Measurements from ENCODE around the gene CENPX.
"Not testable (repeated sequence)": the region's sequence is repeated elsewhere in the genome, so short reads cannot be mapped to it uniquely, and the experiment has no call there.

The CENPX gene

GRCh38 chr17:82038796-82039409 is 16.2 kb upstream of the CENPX start:
- DNase-seq: not testable (repeated sequence)

- no peak for DNase-seq
Measured at GRCh38 chr17:82037889-82038195, 15.2 kb upstream of the CENPX start.

- DNase-seq: peak; percentile 96
Measured at GRCh38 chr17:82037092-82037888, 14.6 kb upstream of the CENPX start, which contains the start of gene DCXR. Gene DCXR, minus strand, starts transcription at chr17:82037697. Its CDS starts 15 bp downstream, at chr17:82037682.

GRCh38 chr17:82036634-82037091 is 14.0 kb upstream of the CENPX start:
- no peak for DNase-seq

- no peak for DNase-seq
Measured at GRCh38 chr17:82035956-82036633, 13.4 kb upstream of the CENPX start.

GRCh38 chr17:82035488-82035887 is 12.8 kb upstream of the CENPX start:
- no peak for DNase-seq

- DNase-seq: no peak
Measured at GRCh38 chr17:82034371-82035011, 11.8 kb upstream of the CENPX start.

- no peak for DNase-seq
Measured at GRCh38 chr17:82033359-82034085, 10.8 kb upstream of the CENPX start.

GRCh38 chr17:82031885-82032627 is 9.4 kb upstream of the CENPX start:
- DNase-seq: no peak

- DNase-seq: no peak
Measured at GRCh38 chr17:82031303-82031884, 8.7 kb upstream of the CENPX start, which contains the start of gene RAC3. Gene RAC3, plus strand, starts transcription at chr17:82031678. Its CDS starts 84 bp downstream, at chr17:82031762.

GRCh38 chr17:82030470-82031302 is 8.0 kb upstream of the CENPX start:
- DNase-seq: no peak

- DNase-seq: no peak
Measured at GRCh38 chr17:82029990-82030469, 7.4 kb upstream of the CENPX start.

GRCh38 chr17:82029391-82029790 is 6.7 kb upstream of the CENPX start:
- DNase-seq: no peak

GRCh38 chr17:82028966-82029365 is 6.3 kb upstream of the CENPX start:
- no peak for DNase-seq

- no peak for DNase-seq
Measured at GRCh38 chr17:82028246-82028645, 5.6 kb upstream of the CENPX start.

- no peak for DNase-seq
Measured at GRCh38 chr17:82025401-82026107, 2.9 kb upstream of the CENPX start.

- no peak for DNase-seq
Measured at GRCh38 chr17:82024859-82025258, 2.2 kb upstream of the CENPX start.

GRCh38 chr17:82023447-82024241 is 966 bp upstream of the CENPX start:
- no peak for DNase-seq

GRCh38 chr17:82022981-82023446 is 336 bp upstream of the CENPX start, which contains the start of gene LRRC45:
Gene LRRC45, plus strand, starts transcription at chr17:82023305. Its CDS starts 339 bp downstream, at chr17:82023644.
- DNase-seq: peak; percentile 100

Data from NK-92 treated with Interleukin-12 subunit alpha and Interleukin-12 subunit beta, amount 100 ng/mL, for 24 hours (cell line).